HG03039 (cell line): ENCODE results near the gene NCOA6.

Experiments
- ATAC-seq: cut with Tn5 transposase; IDR thresholded peaks from one replicate; pipeline ENCODE4 v1.9.1; 2021; ENCODE audit warnings: mild to moderate bottlenecking, moderate library complexity; ENCODE audit not compliant: unreplicated experiment

The NCOA6 gene

GRCh38 chr20:34776177-34776576, 49.3 kb downstream of the NCOA6 start:
- no peak for ATAC-seq

DNA sequence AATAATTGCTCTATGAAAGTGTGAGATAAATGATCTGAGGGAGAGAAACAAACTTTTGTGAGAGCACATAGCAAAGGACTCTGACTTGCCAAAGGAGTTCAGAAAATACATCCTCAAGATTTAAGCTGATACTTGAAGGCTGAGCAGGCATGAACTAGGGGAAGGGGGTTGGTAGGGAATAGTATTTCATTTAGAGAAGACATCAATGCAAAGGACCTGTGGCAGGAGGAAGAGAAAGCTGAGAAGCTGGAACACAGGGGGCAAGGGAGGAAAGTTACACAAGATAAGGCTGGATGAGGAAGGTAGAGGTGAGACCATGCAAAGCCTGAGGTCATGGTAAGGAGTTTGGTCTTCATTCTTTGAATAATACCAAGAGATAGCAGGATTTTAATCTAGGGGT, 50.6 kb downstream of the NCOA6 start:
- no peak for ATAC-seq

- no peak for ATAC-seq
Observed at GRCh38 chr20:34774449-34774848, 51.0 kb downstream of the NCOA6 start.

- no peak for ATAC-seq
Observed at GRCh38 chr20:34773726-34774125, 51.7 kb downstream of the NCOA6 start.

GRCh38 chr20:34772437-34772836, 53.0 kb downstream of the NCOA6 start:
- ATAC-seq: no peak

- ATAC-seq: no peak
Observed at GRCh38 chr20:34771680-34772081, 53.8 kb downstream of the NCOA6 start.

- ATAC-seq: no peak
Observed at GRCh38 chr20:34768096-34768495, 57.4 kb downstream of the NCOA6 start.

GRCh38 chr20:34762031-34762555, 63.4 kb downstream of the NCOA6 start:
- ATAC-seq: no peak

DNA sequence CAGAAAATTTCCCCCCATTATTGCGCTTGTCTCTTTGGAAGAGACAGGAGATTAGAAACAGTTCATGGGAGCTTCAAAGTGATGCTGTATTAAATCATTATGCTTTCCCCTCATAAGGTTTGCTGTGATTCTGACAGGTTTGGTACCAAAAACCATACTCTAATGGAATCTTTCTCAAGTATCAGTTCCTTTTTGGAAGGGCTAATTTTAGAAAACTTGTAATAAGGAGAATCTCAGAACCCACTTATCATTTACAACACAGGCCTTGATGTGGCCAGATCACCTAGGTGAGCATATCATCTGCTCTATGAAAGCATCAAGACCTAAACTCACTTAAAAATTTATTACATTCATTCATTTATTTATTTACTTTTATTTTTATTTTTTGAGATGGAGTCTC, 70.1 kb downstream of the NCOA6 start:
- ATAC-seq: no peak

- ATAC-seq: no peak
Observed at GRCh38 chr20:34754611-34755010, 70.8 kb downstream of the NCOA6 start.

DNA sequence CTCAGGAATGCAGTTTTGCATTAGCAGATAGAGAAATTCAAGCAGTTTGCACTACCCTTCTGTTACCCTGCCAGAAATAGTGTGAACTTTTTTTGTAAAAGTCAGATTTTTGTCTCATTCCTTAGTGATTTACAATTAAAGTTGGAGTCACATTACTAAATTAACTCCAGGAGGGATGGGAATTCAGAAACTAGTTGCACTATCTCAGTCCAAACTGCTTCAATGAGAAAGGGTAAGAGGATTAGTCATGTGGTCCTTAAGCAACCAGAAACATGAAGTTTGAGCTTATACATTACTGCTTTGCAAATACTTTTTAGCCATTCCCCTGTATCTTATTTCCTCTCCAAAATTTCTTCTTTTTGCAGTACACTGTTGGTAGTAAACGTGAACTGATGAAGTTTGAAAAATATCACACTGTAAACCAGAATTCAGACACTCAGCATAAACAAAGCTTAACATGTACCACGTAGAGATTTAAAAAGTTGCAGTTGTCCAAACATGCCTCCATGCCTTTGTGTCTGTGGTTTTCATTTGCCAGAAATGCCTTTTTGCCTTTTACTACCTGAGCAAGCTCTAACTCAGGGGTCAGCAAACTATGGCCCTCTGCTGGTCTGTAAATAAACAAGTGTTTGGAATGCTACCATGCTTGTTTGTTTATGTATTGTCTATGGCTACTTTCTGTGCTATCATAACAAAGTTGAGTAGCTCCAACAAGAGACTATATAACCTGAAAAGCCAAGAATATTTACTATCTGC, 71.6 kb downstream of the NCOA6 start:
- no peak for ATAC-seq

GRCh38 chr20:34751453-34751852, 74.0 kb downstream of the NCOA6 start:
- no peak for ATAC-seq

DNA sequence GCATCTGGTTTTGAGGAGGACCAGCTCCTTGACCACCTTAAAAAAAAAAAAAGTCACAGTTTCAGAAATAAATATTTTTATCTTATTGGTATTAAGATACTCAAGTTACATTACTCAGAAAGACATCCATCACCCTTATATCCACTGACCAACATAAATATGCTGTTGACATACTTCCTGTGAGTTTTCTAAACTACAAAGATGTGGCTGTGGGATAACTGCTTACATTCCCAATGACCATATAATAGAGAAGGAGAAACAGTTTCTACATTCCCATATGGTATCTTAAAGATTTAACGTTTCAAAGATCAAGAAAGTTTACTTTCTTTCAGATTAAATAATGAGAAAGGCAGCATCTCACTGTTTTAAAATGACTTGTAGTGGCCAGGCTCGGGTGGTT, 75.0 kb downstream of the NCOA6 start:
- ATAC-seq: no peak

DNA sequence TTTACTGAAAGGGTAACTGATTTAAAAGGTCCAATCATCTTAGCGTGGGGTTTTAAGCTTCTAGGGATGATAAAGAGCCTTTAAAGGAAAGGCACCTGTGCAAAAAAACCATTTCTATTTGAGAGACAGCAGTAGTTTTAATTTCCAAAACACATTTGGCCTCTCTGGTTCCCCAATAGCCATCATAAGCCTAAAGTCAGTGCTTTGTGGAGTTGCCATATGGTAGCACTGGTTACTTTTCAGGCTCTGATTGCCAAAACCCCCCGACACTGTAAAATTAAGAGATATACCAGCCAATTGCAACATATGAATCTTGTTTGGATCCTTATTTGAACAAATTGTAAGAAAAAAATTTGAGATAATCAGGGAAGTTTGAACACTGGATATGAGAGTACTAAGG, 76.7 kb downstream of the NCOA6 start:
- no peak for ATAC-seq

DNA sequence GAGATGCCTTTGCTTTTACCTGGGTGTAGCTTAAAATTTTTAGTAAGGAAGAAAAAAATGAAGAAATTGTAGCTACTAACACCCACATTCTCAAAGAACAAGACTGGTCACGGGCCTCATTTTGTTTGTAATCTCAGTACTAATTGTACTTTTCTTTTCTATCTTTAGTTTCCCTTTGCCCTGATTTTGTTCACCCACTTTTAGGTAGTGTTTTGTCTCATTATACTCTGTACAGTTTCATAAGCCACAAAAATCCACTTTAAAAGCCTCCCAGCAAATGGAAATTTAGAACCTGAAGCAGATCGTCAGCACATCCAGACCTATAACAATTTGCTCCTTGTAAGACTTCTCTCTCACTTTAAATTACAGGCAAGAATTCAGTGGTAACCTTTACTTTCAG, 78.0 kb downstream of the NCOA6 start:
- no peak for ATAC-seq

DNA sequence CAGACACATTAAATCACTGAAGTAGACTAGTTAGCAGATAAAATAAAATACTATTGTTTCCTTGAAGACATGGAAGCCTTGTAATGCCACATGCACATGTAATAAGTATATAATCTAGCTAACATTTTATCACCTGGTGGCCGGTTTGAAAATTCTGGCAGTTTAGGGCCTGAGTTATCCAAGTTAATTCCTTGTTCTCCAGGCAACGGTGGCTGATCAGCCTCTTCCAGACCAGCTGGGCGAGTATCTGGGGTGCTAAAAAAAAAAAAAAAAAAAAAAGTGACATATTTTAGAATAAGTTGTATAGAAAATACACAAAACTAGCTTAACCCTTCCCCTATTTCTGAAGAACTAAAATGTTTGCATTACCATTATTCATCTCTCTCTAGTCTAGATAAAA, 78.8 kb downstream of the NCOA6 start:
- no peak for ATAC-seq

- ATAC-seq: no peak
Observed at GRCh38 chr20:34744847-34745246, 80.6 kb downstream of the NCOA6 start.

GRCh38 chr20:34744340-34744739, 81.1 kb downstream of the NCOA6 start:
- no peak for ATAC-seq

DNA sequence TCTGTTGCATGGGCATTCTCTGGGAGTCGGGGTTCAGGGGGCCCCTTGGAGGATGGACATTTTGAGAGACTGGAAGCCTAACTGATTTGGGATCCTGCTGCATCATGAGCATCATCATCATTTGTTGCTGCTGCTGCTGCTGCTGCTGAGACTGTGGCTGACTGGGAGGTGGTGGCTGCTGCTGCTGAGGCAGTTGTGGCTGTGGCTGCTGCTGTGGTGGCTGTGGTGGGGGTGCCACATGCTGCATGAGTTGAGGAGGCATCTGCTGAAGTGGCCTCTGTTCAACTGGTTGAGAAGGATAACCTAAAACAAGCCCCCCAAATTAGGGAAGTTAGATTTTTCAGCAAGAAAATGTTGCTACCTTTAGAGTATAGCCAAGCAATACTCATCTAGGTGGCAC, 82.4 kb downstream of the NCOA6 start:
- ATAC-seq: no peak

DNA sequence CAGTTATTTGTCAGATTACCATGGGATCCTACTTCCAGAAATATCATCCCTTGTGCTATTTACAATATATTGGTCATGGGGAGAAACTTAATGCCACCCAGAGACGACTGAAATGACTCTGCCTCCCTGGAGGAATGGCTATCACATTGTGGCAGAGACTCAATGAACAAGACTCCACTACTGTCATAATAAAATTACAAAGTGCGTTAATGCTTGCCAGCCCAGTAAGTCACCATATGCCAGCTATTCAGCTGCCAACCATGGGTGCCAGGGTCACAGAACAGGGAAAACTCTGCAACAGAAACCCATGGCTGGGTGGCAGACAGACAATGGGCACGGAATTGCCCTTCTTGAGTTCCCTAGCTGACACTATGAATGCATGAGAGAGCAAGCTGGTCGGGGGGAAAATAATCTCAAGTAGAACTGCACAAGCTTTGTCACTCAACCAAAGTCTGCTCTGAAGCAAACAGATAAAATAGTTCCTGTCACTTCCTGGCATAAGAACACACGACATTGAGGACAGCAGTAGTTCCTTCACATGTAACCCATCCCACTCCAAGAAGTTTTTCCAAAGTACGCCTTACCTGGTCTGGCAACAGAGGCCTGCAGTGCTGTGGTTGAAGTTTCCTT, 89.2 kb downstream of the NCOA6 start:
- ATAC-seq: no peak

GRCh38 chr20:34732523-34732922, 92.9 kb downstream of the NCOA6 start:
- no peak for ATAC-seq

DNA sequence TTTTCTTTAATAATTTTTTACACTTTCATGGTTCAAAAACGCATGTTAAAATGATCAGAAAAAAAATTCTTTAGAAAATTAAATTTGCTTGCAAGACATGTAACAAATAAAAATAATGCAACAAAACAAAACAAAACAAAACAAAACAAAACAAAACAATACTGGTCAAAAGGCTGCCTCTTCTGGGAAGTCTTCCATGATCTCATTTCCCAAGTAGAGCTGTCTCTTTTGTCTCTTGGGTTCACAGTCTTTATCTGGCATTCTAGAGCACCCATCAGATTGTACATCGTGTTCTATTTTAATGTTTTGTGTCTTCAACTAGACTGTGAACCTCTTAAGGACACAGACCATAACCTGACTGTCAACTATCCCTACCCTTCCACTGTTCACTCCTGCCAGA, 96.0 kb downstream of the NCOA6 start:
- ATAC-seq: no peak

- ATAC-seq: no peak
Observed at GRCh38 chr20:34724172-34724571, 101.3 kb downstream of the NCOA6 start.
